Activated CD4-positive, alpha-beta T cell treated with anti-CD3 and anti-CD28 coated beads, Interleukin-10, Interleukin-2, amounts not matched to agents 100 ng/mL and 50 ng/mL, durations not matched to agents 16 hours and 8 hours (primary cell): ENCODE results near the gene GSTM4.
"Not testable (repeated sequence)": the region's sequence is repeated elsewhere in the genome, so short reads cannot be mapped to it uniquely, and the experiment has no call there.

Experiments used
- DNase-seq: peaks from one replicate; pipeline ENCODE4 v3.0.0-alpha.2; 2020

GSTM4 gene

DNA sequence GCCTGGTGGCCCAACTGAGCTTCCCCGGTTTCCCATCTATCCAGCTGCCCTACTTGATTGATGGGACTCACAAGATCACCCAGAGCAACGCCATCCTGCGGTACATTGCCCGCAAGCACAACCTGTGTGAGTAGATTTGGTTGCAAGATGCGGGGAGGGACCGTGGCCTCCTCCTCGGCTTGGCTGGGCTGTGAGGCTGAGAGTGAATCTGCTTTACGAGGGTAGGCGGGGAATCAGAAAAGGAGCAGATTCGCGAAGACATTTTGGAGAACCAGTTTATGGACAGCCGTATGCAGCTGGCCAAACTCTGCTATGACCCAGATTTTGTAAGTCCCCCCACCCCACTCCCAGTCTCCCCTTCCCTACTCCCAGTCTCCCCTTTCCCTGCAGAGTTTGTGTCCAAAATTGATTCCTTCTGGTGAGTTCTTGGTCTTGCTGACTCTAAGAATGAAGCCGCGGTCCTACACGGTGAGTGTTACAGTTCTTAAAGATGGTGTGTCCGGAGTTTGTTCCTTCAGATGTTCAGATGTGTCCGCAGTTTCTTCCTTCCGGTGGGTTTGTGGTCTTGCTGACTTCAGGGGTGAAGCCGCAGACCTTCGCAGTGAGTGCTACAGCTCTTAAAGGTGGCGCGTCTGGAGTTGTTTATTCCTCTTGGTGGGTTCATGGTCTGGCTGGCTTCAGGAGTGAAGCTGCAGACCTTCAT lies 13.5 kb downstream of the GSTM4 start:
- peak; percentile 30 for DNase-seq

DNA sequence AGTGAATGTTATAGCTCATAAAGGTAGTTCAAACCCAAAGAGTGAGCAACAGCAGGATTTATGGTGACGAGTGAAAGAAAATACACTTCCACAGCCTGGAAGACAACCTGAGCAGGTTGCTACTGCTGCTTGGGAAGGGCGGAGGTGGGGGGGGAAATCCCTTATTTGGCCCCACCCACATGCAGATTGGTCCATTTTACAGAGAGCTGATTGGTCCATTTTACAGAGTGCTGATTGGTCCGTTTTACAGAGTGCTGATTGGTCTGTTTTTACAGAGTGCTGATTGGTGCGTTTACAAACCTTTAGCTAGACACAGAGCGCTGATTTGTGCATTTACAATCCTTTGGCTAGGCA lies 14.0 kb downstream of the GSTM4 start:
- DNase-seq = peak; percentile 0

DNA sequence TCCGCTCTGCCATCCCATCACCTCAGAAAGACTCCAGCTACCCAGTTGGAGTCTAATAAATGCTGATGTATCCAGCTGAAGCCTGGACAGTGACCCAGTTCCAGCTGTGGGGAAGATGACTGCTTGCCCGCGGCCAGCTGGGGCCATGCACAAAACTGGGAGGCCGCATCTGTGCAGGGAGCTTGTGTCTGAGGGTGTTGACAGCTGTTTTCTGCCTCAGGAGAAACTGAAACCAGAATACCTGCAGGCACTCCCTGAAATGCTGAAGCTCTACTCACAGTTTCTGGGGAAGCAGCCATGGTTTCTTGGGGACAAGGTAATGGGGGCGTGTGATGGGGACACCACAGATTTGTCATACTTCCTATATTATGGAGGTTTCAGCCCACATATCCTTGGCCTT lies 15.2 kb downstream of the GSTM4 start:
- DNase-seq = peak; percentile 0

DNA sequence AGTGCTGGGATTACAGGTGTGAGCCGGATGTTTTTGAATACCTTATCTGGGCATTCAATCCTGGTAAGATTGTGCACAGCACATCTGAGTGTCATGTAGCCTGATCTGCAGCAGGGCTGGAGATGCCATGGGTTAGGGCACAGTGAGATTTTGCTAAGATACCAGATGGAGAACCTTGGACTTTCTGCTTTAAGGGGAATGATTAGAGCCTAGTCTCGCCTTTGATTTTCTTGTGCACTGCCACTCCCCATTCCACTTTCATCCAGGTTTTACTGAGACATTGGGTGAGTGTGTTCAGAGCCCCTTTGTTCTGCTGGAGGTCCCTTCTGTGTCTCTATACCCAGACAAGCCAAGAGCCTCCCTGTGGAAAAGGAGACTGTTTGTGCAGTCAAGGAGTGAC lies 18.0 kb downstream of the GSTM4 start:
- DNase-seq = not testable (repeated sequence)

DNA sequence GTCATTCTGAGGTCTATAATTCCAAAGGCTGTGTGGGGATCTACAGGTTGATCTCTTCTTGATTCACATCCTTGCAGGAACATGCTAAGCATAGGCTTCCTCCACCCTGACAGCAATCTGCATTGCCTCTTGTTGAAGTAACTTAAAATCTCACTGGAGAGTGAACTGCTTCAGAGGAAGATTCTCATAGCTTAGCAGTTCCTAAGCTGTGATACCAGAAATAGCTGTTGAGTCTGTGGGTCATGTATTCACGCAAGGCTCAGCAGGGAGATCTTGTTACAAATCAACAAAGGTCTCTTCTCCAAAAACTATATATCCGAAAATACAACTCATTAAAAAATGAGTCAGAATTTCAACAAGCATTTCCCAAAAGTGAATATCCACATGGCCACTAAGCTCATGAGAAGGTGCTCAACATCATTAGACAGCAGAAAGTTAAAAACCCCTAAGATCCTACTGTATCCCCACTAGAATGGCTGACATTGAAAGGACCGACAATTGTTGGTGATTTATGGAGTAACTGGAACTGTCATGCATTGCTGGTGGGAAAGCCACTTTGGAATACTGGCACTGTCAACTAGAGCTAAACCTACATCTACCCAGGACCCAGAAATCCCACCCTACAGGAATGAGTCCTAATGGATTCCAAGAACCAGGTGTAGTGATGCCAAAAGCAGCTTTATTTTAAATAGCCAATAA lies 20.9 kb downstream of the GSTM4 start:
- not testable (repeated sequence) for DNase-seq

DNA sequence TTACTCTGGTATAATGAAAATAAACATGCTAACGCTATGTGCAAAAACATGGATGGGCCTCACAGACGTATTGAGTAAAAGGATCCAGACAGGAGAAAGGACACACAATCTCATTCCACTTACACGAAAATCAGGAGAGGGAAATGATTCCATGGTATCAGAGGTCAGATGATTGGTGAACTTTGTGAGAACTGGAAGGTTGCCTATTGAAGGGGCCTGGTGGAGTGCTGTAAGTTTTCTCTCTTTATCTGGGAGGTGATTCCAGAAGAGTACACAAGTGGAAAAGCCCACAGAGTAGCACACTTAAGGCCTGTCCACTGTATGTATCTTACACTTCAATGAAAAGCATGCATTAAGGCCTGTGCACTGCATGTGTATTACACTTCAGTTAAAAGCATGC lies 21.6 kb downstream of the GSTM4 start:
- no peak for DNase-seq

DNA sequence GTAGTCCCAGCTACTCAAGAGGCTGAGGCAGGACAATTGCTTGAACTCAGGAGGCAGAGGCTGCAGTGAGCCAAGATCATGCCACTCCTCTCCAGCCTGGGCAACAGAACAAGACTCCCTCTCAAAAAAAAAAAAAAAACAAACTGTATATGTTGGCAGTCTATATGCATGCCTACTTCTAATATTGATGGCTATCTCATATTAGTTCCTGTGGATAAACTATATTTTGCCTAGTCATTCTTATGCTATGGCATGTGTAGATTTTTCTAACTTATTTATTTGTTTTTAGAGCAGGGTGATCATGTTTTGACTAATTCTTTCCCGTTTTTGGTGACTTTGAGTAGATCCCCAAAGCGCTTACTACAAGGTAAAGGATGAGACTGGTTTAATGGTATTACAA lies 22.7 kb downstream of the GSTM4 start:
- not testable (repeated sequence) for DNase-seq

DNA sequence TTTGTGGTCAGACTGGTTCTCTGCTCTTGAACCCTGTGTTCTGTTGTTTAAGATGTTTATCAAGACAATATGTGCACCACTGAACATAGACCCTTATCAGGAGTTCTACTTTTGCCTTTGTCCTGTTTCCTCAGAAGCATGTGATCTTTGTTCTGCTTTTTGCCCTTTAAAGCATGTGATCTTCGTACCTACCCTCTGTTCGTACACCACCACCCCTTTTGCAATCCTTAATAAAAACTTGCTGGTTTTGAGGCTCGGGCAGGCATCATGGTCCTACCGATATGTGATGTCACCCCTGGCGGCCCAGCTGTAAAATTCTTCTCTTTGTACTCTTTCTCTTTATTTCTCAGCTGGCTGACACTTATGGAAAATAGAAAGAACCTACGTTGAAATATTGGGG lies 28.9 kb downstream of the GSTM4 start:
- DNase-seq = not testable (repeated sequence)

DNA sequence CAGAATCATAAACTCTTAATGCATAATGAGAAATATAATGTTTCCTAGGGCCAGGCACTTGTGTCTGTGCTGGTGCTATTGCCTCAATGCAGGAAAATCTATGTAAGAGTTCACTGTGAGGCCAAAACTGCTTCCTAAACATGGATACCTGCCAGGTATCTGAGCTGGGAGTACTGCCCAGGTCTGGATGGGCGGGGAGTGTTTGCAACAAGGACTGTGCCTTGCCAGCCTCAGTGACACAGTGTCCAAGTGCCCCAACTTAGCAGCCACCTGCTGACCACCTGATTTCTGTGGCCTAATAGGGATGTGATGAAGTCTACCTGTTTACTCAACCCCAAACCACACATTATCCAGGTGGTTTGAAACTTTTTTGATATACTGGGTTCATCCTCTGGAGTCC lies 29.5 kb downstream of the GSTM4 start:
- not testable (repeated sequence) for DNase-seq

DNA sequence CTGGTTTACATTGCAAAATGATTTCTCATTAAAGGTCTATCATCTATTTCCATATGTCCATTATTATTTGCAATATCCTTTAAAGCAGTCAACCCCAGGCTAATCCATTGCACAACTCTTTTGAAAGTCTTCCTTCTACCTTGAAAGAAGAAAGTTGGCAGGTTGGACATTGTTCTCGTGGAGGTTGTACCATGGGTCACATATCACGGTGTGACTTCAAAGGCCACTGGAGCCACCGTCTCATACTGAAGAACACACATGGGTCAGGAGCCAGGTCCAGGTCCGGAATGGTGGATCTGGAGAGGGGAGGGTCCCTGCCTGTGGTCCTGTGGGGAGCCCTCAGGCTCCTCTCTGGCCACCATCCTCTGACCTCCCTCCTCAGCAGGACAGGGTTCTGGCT lies 30.0 kb downstream of the GSTM4 start:
- not testable (repeated sequence) for DNase-seq

DNA sequence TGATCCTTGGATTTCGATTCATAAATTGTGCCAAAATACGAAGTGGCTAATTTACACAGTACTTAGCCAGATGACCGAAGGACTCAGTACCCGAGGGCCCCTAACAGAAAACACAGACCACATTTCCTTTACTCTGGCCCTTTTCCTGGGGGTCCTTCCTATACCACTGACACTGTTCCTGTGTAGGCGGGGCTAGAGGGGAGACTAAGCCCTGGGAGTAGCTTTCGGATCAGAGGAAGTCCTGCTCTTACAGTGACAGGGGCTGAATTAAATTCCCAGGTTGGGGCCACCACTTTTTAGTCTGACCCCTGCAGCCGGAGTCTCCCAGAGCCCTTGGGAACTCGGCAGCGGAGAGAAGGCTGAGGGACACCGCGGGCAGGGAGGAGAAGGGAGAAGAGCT lies 31.2 kb downstream of the GSTM4 start:
- DNase-seq = not testable (repeated sequence)

DNA sequence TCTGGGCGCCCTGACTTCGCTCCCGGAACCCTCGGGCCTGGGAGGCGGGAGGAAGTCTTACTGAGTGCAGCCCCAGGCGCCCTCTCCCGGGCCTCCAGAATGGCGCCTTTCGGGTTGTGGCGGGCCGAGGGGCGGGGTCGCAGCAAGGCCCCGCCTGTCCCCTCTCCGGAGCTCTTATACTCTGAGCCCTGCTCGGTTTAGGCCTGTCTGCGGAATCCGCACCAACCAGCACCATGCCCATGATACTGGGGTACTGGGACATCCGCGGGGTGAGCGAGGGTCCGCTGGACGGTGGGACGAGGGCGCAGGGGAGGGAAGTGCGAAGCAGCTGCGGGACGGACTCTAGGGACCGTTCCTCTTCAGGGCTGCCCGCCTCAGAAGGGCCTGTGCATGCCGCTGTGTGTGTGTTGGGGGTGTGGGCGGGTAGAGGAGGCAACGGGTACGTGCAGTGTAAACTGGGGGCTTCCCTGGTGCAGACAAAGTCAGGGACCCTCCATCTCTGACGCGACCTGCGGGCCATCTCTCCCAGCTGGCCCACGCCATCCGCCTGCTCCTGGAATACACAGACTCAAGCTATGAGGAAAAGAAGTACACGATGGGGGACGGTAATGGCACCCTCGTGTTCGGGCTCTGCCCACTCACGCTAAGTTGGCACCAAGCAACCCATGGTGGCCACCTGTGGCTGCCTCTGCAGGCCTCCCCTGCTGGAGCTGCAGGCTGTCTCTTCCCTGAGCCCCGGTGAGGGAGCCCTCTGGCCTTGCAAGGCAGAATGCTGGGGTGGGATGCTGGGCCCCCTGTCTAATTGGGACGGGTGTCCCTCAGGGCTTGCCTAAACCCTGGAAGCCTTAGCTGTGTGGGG lies 32.0 kb downstream of the GSTM4 start, which contains the start of gene GSTM1:
Gene GSTM1, plus strand, starts transcription at position 177 of the 859 bp plus-strand sequence. Its CDS starts 57 bp downstream, at position 234.
- no peak for DNase-seq

DNA sequence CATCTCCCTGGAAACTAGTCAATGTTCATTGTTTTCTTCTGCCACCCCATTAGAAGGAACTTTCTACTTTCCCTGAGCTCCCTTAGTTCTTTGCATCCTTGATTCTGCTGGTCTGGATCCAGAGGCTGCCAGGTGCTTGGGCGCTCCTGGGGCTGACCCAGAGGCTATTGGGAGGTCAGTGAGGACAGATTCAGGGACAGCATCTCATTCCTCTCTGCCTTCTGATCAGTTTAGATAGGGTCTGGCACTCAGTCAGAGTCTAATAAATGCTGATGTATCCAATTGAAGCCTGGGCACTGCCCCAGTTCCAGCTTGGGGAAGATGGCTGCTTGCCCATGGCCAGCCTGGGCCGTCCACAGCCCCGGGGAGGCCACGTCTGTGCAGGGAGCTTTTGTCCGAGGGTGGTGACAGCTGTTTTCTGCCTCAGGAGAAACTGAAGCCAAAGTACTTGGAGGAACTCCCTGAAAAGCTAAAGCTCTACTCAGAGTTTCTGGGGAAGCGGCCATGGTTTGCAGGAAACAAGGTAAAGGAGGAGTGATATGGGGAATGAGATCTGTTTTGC lies 34.0 kb downstream of the GSTM4 start:
- DNase-seq = no peak

DNA sequence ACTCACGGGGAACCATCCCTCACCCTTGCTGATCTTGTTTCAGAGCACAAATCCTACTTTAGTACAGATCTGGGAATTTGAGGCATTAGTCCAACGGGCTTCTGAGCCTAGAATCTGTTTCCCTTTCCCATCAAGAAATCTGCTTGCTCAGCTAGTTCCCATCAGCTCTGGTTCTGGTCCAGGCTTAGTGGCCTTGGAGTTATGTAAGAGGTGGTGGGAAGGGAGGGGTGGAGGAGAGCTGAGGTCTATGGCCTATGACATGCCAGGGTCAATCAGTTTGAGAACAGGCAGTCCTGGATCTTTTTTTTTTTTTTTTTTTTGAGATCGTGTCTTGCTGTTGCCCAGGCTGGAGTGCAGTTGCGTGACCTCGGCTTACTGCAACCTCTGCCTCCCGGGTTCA lies 35.9 kb downstream of the GSTM4 start:
- no peak for DNase-seq

DNA sequence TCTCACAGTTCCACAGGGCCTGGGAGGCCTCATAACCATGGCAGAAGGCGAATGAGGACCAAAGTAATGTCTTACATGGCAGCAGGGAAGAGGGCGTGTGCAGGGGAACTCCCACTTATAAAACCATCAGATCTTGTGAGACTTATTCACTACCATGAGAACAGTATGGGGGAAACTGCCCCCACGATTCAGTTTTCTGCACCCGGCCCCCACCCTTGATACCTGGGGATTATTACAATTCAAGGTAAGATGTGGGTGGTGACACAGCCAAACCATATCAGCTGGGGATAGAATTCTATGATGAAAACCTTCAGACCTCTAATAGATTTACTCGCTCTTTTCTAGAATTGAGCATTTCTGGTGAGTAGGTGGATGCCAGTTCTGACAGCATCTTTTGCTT lies 38.5 kb downstream of the GSTM4 start:
- not testable (repeated sequence) for DNase-seq

DNA sequence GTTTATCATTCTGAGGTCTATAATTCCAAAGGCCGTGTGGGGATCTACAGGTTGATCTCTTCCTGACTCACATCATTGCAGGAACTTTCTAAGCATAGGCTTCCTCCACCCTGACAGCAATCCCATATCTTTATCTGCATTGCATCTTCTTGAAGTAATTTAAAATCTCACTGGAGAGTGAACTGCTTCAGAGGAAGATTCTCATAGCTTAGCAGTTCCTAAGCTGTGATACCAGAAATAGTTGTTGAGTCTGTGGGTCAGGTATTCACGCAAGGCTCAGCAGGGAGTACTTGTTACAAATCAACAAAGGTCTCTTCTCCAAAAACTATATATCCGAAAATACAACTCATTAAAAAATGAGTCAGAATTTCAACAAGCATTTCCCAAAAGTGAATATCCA lies 39.2 kb downstream of the GSTM4 start:
- not testable (repeated sequence) for DNase-seq

DNA sequence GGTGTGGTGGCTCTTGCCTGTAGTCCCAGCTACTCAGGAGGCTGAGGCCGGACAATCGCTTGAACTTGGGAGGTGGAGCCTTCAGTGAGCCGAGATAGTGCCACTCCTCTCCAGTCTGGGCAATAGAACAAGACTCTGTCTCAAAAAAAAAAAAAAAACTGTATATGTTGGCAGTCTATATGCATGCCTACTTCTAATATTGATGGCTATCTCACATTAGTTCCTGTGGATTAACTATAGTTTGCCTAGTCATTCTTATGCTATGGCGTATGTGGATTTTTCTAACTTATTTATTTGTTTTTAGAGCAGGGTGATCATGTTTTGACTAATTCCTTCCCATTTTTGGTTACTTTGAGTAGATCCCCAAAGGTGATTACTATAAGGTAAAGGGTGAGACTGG lies 41.2 kb downstream of the GSTM4 start:
- no peak for DNase-seq

DNA sequence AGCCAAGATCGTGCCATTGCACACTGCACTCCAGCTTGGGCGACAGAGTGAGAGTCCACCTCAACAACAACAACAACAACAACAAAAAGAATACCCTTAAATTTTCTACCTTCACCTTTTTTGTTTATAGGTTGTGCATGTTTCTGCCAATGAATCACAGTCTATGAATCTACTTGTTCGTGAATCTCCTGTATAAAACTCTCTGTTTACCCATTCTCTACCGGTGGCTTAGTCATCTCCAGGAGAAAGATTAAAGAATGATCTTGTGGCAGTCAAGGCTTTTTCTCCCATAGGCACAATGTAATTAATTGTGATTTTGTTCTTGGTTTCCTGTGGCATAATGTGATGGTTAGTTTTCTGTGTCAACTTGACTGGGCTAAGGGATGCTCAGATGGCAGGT lies 42.0 kb downstream of the GSTM4 start:
- DNase-seq = not testable (repeated sequence)

DNA sequence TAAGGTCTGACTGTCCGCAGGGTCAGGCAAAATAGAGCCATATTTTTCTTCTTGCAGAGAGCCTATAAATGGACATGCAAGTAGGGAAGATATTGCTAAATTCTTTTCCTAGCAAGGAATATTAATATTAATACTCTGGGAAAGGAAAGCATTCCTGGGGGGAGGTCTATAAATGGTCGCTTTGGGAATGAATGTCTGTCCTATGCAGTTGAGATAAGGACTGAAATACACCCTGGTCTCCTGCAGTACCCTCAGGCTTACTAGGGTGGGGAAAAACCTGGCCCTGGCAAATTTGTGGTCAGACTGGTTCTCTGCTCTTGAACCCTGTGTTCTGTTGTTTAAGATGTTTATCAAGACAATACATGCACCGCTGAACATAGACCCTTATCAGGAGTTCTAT lies 47.0 kb downstream of the GSTM4 start:
- not testable (repeated sequence) for DNase-seq

DNA sequence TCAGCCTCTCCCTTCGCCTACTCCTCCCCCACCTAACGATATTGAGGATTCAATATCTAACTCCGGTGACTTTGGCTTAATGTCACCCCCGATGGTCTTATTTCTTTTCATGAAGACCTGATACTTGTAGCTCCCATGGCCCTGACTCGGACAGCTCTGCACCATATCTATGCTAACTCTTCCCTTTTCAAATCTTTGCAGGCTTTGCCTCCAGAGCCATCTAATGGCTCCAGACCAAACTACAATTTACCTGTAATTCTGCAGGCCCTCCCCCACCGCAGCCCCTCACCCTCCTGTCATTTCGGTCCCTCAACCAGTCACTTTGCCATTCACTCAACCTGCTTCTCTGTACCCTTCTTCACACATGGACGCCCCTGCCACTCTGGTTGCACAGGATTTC lies 48.3 kb downstream of the GSTM4 start:
- peak; percentile 0 for DNase-seq

DNA sequence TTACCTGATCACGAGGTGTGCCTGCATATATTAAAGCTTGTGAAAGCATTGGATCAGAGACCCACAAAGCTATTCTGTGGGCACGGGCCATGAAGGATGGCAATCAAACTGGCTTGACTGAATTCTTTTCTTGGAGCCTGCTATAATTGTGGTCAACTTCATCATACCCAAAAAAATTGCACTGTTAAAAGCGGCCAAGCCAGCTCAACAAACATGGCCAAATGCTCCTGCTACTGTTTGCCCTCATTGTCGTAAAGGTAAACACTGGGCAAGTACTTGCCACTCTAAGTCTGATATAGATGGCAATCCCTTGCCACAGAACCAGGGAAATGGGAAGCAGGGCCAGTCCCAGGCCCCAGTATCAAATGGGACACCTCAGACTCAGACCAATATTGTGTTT lies 49.5 kb downstream of the GSTM4 start:
- no peak for DNase-seq

DNA sequence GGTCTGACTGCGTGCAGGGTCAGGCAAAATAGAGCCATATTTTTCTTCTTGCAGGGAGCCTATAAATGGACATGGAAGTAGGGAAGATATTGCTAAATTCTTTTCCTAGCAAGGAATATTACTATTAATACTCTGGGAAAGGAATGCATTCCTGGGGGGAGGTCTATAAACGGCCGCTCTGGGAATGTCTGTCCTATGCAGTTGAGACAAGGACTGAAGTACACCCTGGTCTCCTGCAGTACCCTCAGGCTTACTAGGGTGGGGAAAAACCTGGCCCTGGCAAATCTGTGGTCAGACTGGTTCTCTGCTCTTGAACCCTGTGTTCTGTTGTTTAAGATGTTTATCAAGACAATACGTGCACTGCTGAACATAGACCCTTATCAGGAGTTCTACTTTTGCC lies 53.0 kb downstream of the GSTM4 start:
- not testable (repeated sequence) for DNase-seq

DNA sequence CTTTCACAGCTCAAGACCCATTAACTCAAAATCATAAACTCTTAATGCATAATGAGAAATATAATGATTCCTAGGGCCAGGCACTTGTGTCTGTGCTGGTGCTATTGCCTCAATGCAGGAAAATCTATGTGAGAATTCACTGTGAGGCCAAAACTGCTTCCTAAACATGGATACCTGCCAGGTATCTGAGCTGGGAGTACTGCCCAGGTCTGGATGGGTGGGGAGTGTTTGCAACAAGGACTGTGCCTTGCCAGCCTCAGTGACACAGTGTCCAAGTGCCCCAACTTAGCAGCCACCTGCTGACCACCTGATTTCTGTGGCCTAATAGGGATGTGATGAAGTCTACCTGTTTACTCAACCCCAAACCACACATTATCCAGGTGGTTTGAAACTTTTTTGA lies 53.9 kb downstream of the GSTM4 start:
- not testable (repeated sequence) for DNase-seq
